Aorta (tissue), 5 donors: Measurements from ENCODE around the gene RRP15. TPM values are rescaled to one million over a fixed set of nuclear protein-coding genes. Genes with fewer than 3 reads are reported as not detected.

Experiments used
- ATAC-seq: fragments of 200-7000 bp; cut with Tn5 transposase; one replicate; pipeline ENCODE4 v1.9.1; 2022; ENCODE audit warnings: moderate library complexity; ENCODE audit not compliant: low FRiP score
- DNase-seq, 2 donors: peaks; one replicate each; pipeline ENCODE4 v3.0.0-alpha.2; 2020
- H3K27ac ChIP-seq, 2 donors: one replicate each; pipeline ENCODE4 v1.5.1; 2013; ENCODE audit warnings: low read length in 2 of 2, mild to moderate bottlenecking in 2 of 2, moderate library complexity in 2 of 2, control low read depth in 1 of 2, inconsistent platforms in 1 of 2, low read depth in 1 of 2
- H3K27me3 ChIP-seq, 2 donors: one replicate each; pipeline ENCODE4 v1.6.1; 2013; ENCODE audit warnings: control low read depth in 1 of 2, low read length in 1 of 2, mild to moderate bottlenecking in 1 of 2, moderate library complexity in 1 of 2; ENCODE audit not compliant: insufficient read depth in 2 of 2, control insufficient read depth in 1 of 2
- H3K36me3 ChIP-seq, 2 donors: one replicate each; pipeline ENCODE4 v1.6.1; 2013; ENCODE audit warnings: control low read depth in 1 of 2, low read length in 1 of 2, mild to moderate bottlenecking in 1 of 2; ENCODE audit not compliant: insufficient read depth in 2 of 2, control insufficient read depth in 1 of 2
- H3K4me1 ChIP-seq, 2 donors: one replicate each; pipeline ENCODE4 v1.6.1; 2013; ENCODE audit warnings: low read length in 2 of 2, control low read depth in 1 of 2, mild to moderate bottlenecking in 1 of 2, moderate library complexity in 1 of 2; ENCODE audit not compliant: insufficient read depth in 2 of 2, control insufficient read depth in 1 of 2
- H3K4me3 ChIP-seq, 2 donors: one replicate each; pipeline ENCODE4 v1.5.1; 2013; ENCODE audit warnings: low read length in 2 of 2, control low read depth in 1 of 2, mild to moderate bottlenecking in 1 of 2
- H3K9me3 ChIP-seq: one replicate; pipeline ENCODE4 v1.6.1; 2013; ENCODE audit warnings: mild to moderate bottlenecking, low read length; ENCODE audit not compliant: control insufficient read depth
- WGBS, 2 donors: extraction: QIAGEN DNeasy Blood & Tissue Kit; methylation state at CpG; one replicate each; pipeline ENCODE4 v1.1.7; 2013; 5-methylcytosine and 5-hydroxymethylcytosine counted together
- intact Hi-C, 2 donors: fragments of 100-400 bp; cut with DNase I; formaldehyde crosslinking; loops; one replicate each; pipeline versions ENCODE4 v1.14.2 to v1.15.0; 2022
- polyA plus RNA-seq, 2 donors: library from polyadenylated mRNA; stranded (reverse); fragments of 200-250 nt; gene quantifications; one replicate each; pipeline ENCODE4 v1.2.3, GENCODE V29; 2013
- total RNA-seq, 2 donors: library from RNA; stranded (reverse); fragmentation: NEBNext Ultra II Directional; extraction: Animal tissue kit (Norgen Biotek cat#: 25700); gene quantifications; one replicate each; pipeline ENCODE4 v1.2.1, GENCODE V29; 2021
- donor health status: healthy with polysubstance abuse.
- donor health status: Bipolar disorder and iron deficiency.
- donor health status: DM: no; HTN: no; CAD: no.
- donor health status: DM: no; HTN: no; CAD: no.
- donor health status: DM: yes; HTN: yes; CAD: no.

Gene RRP15
- total and polyA plus RNA-seq, 4 donors, result 2.0 to 19.9 (median 9.9) TPM

- 88 to 91% methylated on average over 4 of the region's 4 CpGs for WGBS, 2 donors
Observed at GRCh38 chr1:218281285-218281684, 3.8 kb upstream of the RRP15 start.

DNA sequence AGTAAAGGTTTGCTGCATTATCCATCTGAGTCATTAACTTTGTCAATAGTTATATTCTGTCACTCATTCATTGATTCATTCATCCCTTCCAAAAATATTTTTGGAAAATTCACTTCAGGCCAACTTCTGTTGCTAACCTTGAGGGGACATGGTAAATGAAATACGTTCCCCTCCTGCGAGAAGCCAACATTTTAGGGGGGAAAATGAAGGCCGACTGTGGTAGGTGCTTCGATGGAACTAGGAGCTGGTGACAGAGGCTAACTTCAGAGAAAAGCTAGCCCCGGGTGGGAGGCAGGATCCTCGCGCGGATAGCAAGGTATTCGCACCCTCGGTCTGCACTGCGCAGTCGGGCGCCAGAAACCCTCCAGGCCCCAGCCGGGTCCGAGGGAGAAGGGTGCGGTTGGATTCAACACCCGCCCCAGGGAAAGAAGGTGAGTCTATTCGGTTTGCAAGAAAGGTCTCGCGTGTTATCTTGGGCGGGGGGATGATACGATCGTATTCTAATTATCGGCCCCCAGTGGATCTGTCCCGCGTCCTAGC lies 646 bp upstream of the RRP15 start:
- intact Hi-C loops, result no loop called here
- no peaks in the 10 kb centered on the region for H3K27me3 ChIP-seq
- DNase-seq (no peak), ATAC-seq (peak; percentile 55)
- H3K36me3 ChIP-seq, result no peaks in the 10 kb centered on the region
- H3K9me3 ChIP-seq, result no peaks in the 10 kb centered on the region
- peak overlapping the region; percentile 50 to 51 for H3K4me3 ChIP-seq
- peak overlapping the region; percentile 1 to 38 for H3K27ac ChIP-seq
- no peaks in the 10 kb centered on the region for H3K4me1 ChIP-seq
- 4 to 5% methylated on average over 26 of the region's 26 CpGs for WGBS, 2 donors

More at GRCh38 chr1:218281285-218281684, 3.8 kb upstream of the RRP15 start:
- Histone ChIP-seq H3K36me3 (no peaks in the 10 kb centered on the region), H3K27me3 (no peaks in the 10 kb centered on the region), H3K9me3 (no peaks in the 10 kb centered on the region), H3K4me3 (no peak overlapping the region), H3K27ac (no peak overlapping the region), H3K4me1 (no peaks in the 10 kb centered on the region)
- intact Hi-C loops, result no loop called here
- ATAC-seq, result no peak
- DNase-seq, result no peak

DNA sequence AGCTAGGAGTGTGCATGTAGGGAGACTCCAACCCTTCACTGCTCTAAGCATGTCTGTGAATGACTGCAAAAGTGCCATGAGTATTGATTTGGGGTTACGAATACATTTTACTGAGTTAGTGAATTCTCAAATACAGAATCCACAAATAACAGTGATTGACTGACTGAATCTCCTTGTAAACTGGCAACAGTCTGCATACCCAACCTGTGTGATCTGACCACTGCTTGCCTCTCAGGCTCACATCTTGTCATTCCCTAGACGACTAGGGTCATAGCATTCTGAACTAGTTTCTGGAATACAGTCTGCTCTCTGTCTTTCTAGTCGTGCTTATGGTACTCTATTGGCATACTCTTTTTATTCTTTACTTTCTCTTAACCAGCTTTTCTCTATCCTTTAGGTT lies 7.4 kb downstream of the RRP15 start:
- Histone ChIP-seq H3K4me1 (no peaks in the 10 kb centered on the region), H3K36me3 (peaks cover 1 to 3% of the 10 kb centered on the region in 2 donors), H3K27ac (no peak overlapping the region), H3K9me3 (no peaks in the 10 kb centered on the region), H3K4me3 (no peak overlapping the region), H3K27me3 (no peaks in the 10 kb centered on the region)
- ATAC-seq (no peak), DNase-seq (no peak)
- intact Hi-C loops, result no loop called here
- WGBS, 2 donors, result 57% methylated on average over 3 of the region's 3 CpGs

DNA sequence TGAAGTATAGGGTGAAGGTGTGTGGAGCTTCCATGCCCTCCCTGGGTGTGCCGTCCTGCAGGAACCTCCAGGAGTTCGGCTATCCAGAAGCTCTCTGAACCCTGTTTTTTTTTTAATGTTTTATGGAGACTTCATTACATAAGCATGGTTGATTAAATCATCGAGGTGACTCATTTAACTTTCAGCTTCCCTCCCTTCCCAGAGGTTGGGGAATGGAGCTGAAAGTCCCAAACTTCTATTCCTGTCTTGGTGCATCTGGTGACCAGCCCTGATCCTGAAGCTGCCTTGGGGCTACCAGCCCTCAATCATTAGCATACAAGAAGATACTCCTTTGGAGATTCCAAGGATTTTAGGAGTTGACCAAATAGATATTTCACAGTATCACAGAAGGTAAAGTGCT lies 9.5 kb downstream of the RRP15 start:
- no peaks in the 10 kb centered on the region for H3K4me1 ChIP-seq
- no peak overlapping the region for H3K4me3 ChIP-seq
- DNase-seq (no peak), ATAC-seq (no peak)
- no peaks in the 10 kb centered on the region for H3K27me3 ChIP-seq
- intact Hi-C loops, result no loop called here
- WGBS, 2 donors, result 89 to 91% methylated on average over 3 of the region's 3 CpGs
- H3K27ac ChIP-seq, result no peak overlapping the region
- peaks cover 1 to 3% of the 10 kb centered on the region in 2 donors for H3K36me3 ChIP-seq
- no peaks in the 10 kb centered on the region for H3K9me3 ChIP-seq

- Histone ChIP-seq H3K27me3 (no peaks in the 10 kb centered on the region), H3K27ac (no peak overlapping the region)
- WGBS, 2 donors, result 92 to 96% methylated on average over 2 of the region's 2 CpGs
Observed at GRCh38 chr1:218296162-218296561, 11.1 kb downstream of the RRP15 start.

DNA sequence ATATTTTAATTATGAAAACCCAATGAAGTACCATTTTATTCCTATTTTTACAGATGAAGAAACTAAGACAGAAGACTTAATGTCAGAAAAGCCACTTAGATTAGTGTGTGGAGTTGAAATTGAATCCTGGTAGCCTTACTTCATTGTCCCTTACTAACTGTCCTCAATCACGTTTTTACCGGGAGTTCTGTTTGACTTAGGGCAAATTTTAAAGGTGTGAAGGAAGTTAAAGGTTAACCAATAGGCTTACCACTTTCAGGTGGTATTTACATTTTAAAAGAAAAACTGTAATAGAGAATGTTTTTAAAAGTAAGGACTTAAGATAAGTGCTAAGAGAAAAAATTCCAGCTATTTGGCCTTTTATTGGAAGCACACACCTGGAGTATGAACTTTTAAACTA lies 12.4 kb downstream of the RRP15 start:
- WGBS, 2 donors, result 77 to 88% methylated on average over 2 of the region's 2 CpGs
- H3K27me3 ChIP-seq, result no peaks in the 10 kb centered on the region
- no peak for ATAC-seq
- no peaks in the 10 kb centered on the region for H3K9me3 ChIP-seq
- no peak overlapping the region for H3K27ac ChIP-seq
- peaks cover 1 to 3% of the 10 kb centered on the region in 2 donors for H3K36me3 ChIP-seq
- DNase-seq, result no peak
- no peak overlapping the region for H3K4me3 ChIP-seq
- intact Hi-C loops, result no loop called here
- H3K4me1 ChIP-seq, result no peaks in the 10 kb centered on the region

More at GRCh38 chr1:218296162-218296561, 11.1 kb downstream of the RRP15 start:
- H3K9me3 ChIP-seq, result no peaks in the 10 kb centered on the region
- no peaks in the 10 kb centered on the region for H3K4me1 ChIP-seq
- intact Hi-C loops, result no loop called here
- H3K36me3 ChIP-seq, result peaks cover 1 to 3% of the 10 kb centered on the region in 2 donors
- DNase-seq, result no peak
- H3K4me3 ChIP-seq, result no peak overlapping the region
- no peak for ATAC-seq

DNA sequence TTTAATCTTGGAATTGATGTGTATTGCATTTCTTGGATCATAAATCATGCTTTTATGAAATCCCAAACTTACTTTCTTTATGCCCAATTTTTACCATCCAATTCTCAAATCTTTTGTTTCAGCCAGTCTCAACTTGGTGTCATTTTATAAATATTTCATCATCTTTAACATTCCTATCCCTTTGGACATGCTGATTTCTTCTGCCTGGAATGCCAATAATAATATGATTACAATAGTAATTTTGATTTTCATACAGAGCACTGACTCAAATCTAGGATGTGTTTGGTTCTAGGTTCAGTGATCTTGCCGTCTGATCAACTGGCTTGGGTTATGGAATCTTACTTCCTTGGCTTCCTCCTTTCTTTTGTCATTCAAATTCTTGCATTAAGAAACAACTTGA lies 12.8 kb downstream of the RRP15 start:
- Histone ChIP-seq H3K36me3 (peaks cover 1 to 3% of the 10 kb centered on the region in 2 donors), H3K9me3 (no peaks in the 10 kb centered on the region), H3K4me1 (no peaks in the 10 kb centered on the region), H3K27ac (no peak overlapping the region), H3K4me3 (no peak overlapping the region), H3K27me3 (no peaks in the 10 kb centered on the region)
- 69% methylated on average over 1 of the region's 1 CpG for WGBS, 2 donors
- ATAC-seq (no peak), DNase-seq (no peak)
- intact Hi-C loops, result no loop called here

GRCh38 chr1:218298398-218298797 lies 13.3 kb downstream of the RRP15 start:
- intact Hi-C loops, result no loop called here
- WGBS, 2 donors, result 81 to 82% methylated on average over 4 of the region's 4 CpGs
- DNase-seq, result no peak
- Histone ChIP-seq H3K27ac (no peak overlapping the region), H3K4me3 (no peak overlapping the region), H3K9me3 (no peaks in the 10 kb centered on the region), H3K27me3 (no peaks in the 10 kb centered on the region), H3K36me3 (peaks cover 1 to 3% of the 10 kb centered on the region in 2 donors), H3K4me1 (no peaks in the 10 kb centered on the region)
- ATAC-seq, result no peak

DNA sequence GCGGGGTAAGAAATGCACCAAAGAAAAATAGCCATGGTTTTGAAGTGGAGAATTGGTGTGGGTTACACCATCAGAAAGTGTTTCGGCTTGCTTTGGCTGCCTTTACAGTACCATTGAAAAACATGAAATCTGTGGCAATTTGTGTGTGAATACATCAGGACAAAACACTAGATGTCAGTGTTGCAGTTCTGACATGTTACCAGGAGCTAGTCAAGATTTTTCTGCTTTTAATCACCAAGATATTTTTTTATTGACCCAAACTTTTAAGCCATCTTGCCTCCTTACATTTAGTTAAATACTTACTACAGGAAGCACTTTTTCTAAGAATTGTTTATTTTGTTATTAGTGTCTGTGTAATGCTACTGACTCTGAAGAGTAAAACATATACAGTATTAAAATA lies 14.3 kb downstream of the RRP15 start:
- ATAC-seq (no peak), DNase-seq (no peak)
- H3K4me1 ChIP-seq, result no peaks in the 10 kb centered on the region
- H3K36me3 ChIP-seq, result peaks cover 0 to 3% of the 10 kb centered on the region in 2 donors
- no peaks in the 10 kb centered on the region for H3K27me3 ChIP-seq
- intact Hi-C loops, result no loop called here
- 40 to 50% methylated on average over 2 of the region's 2 CpGs for WGBS, 2 donors
- no peak overlapping the region for H3K4me3 ChIP-seq
- no peaks in the 10 kb centered on the region for H3K9me3 ChIP-seq
- no peak overlapping the region for H3K27ac ChIP-seq
